ENCODE data around the gene ARHGAP12. TPM values are rescaled to one million over a fixed set of nuclear protein-coding genes. Genes with fewer than 3 reads are reported as not detected.

Gene ARHGAP12
- polyA plus RNA-seq, 1 donor from 2014 or later, result 62.6 TPM

GRCh38 chr10:31962826-31963588 lies 34.4 kb upstream of the ARHGAP12 start:
- Histone ChIP-seq H3K9ac (ENCODE audit: low read length) (no peak overlapping the region), H3K9me2 (ENCODE audit: insufficient read depth, low read length) (no peaks in the 10 kb centered on the region), H3K79me2 (replicated peaks; ENCODE audit: insufficient read depth, low read length) (no peaks in the 10 kb centered on the region)

More at GRCh38 chr10:31962826-31963588, 34.4 kb upstream of the ARHGAP12 start:
- H3F3A ChIP-seq (ENCODE audit: insufficient read depth, low read length, poor library complexity, severe bottlenecking), result no peaks in the 10 kb centered on the region
- no peak overlapping the region for H3K4me3 ChIP-seq (ENCODE audit: low read length)
- H3K9me3 ChIP-seq (ENCODE audit: low read length), result no peaks in the 10 kb centered on the region
- H3K36me3 ChIP-seq (ENCODE audit: insufficient read depth, low read length), result no peaks in the 10 kb centered on the region
- H4K20me1 ChIP-seq (ENCODE audit: insufficient read depth), result no peaks in the 10 kb centered on the region
- no peak overlapping the region for H3K4me2 ChIP-seq (ENCODE audit: low read length)
- no peak overlapping the region for H3K27ac ChIP-seq (ENCODE audit: low read length)
- no peaks in the 10 kb centered on the region for H3K27me3 ChIP-seq (ENCODE audit: insufficient read depth, low read depth, low read length)
- H2AFZ ChIP-seq (ENCODE audit: low read depth, low read length), result no peak overlapping the region
- no peak for TF ChIP-seq REST (IDR thresholded peaks at IDR 0.05; ENCODE audit: borderline replicate concordance)
- TF ChIP-seq POLR2AphosphoS5 (IDR thresholded peaks at IDR 0.05), result no peak
- TF ChIP-seq EP300 (conservative IDR thresholded peaks at IDR 0.05; ENCODE audit: poor library complexity, severe bottlenecking), result no peak
- TF ChIP-seq TAF1 (IDR thresholded peaks at IDR 0.05; ENCODE audit: low read depth), result no peak
- TF ChIP-seq RAD21 (conservative IDR thresholded peaks at IDR 0.05), result no peak
- TF ChIP-seq EZH2 (IDR thresholded peaks at IDR 0.05; ENCODE audit: borderline replicate concordance, insufficient read depth, low read length, poor library complexity, severe bottlenecking), result no peak
- TF ChIP-seq MXI1 (conservative IDR thresholded peaks at IDR 0.05; ENCODE audit: poor library complexity, severe bottlenecking), result no peak
- TF ChIP-seq SMC3 (conservative IDR thresholded peaks at IDR 0.05; ENCODE audit: poor library complexity), result no peak
- TF ChIP-seq CTCF (IDR thresholded peaks at IDR 0.05; ENCODE audit: poor library complexity, severe bottlenecking), result no peak

All from neural cell (in vitro differentiated cells).